Heart left ventricle (tissue), 16 donors: Measurements from ENCODE around the gene CHCHD3. TPM values are rescaled to one million over a fixed set of nuclear protein-coding genes. Genes with fewer than 3 reads are reported as not detected.

Experiments
- ATAC-seq, 4 donors: fragments of 200-7000 bp; cut with Tn5 transposase; one replicate each; pipeline ENCODE4 v1.9.1; 2020 to 2022; ENCODE audit warnings: moderate library complexity in 4 of 4, mild to moderate bottlenecking in 3 of 4, moderate number of reproducible peaks in 1 of 4
- DNase-seq, 5 donors: peaks; one replicate each; pipeline ENCODE4 v3.0.0-alpha.2; 2020
- H3K27ac ChIP-seq, 12 donors: fragments of 200-600 bp; sonication (generic) in 4 of 12; one replicate each; pipeline versions ENCODE4 v1.5.0 to v1.8.0; 2016 to 2022; ENCODE audit warnings: mild to moderate bottlenecking in 2 of 12
- H3K27me3 ChIP-seq, 9 donors: fragments of 200-600 bp; sonication (generic) in 2 of 9; one replicate each; pipeline versions ENCODE4 v1.5.1 to v1.8.0; 2016 to 2022; ENCODE audit warnings: mild to moderate bottlenecking in 3 of 9
- H3K36me3 ChIP-seq, 9 donors: fragments of 200-600 bp; sonication (generic) in 2 of 9; one replicate each; pipeline versions ENCODE4 v1.5.0 to v1.8.0; 2018 to 2022; ENCODE audit warnings: mild to moderate bottlenecking in 2 of 9
- H3K4me1 ChIP-seq, 12 donors: fragments of 200-600 bp; sonication (generic) in 4 of 12; one replicate each; pipeline versions ENCODE4 v1.5.0 to v1.8.0; 2016 to 2022; ENCODE audit warnings: mild to moderate bottlenecking in 3 of 12
- H3K4me3 ChIP-seq, 12 donors: fragments of 200-600 bp; sonication (generic) in 4 of 12; one replicate each; pipeline versions ENCODE4 v1.5.0 to v1.8.0; 2017 to 2022; ENCODE audit warnings: mild to moderate bottlenecking in 9 of 12, moderate library complexity in 4 of 12
- H3K9me3 ChIP-seq, 12 donors: fragments of 200-600 bp; sonication (generic) in 4 of 12; one replicate each; pipeline versions ENCODE4 v1.5.0 to v1.8.0; 2016 to 2022; ENCODE audit warnings: mild to moderate bottlenecking in 1 of 12
- POLR2A ChIP-seq, 2 donors: fragments of 450-650 bp; IDR thresholded peaks; one replicate each; pipeline ENCODE4 v1.6.1; 2017; ENCODE audit warnings: antibody characterized with exemption in 2 of 2, mild to moderate bottlenecking in 2 of 2, moderate library complexity in 2 of 2
- WGBS, 4 donors: extraction: QIAGEN DNeasy Blood & Tissue Kit in 2 of 4; methylation state at CpG; one replicate each; pipeline versions ENCODE4 v1.1.5 to v1.1.7; 2013 to 2018; 5-methylcytosine and 5-hydroxymethylcytosine counted together
- intact Hi-C, 10 donors: fragments of 100-400 bp; cut with DNase I; formaldehyde crosslinking; loops; one replicate each; pipeline versions ENCODE4 v1.11.1 to v1.14.2; 2022
- polyA plus RNA-seq, 2 donors: library from polyadenylated mRNA; stranded (reverse); fragments of 200-250 nt; gene quantifications; one replicate each; pipeline ENCODE4 v1.2.3, GENCODE V29; 2013
- total RNA-seq, 9 donors: library from RNA; depleted of rRNA in 2 of 9; stranded (reverse); fragments of >200 nt in 2 of 9; fragmentation: NEBNext Ultra II Directional in 3 of 9; extraction: Animal tissue kit (Norgen Biotek cat#: 25700) in 3 of 9; gene quantifications; one replicate each; pipeline versions ENCODE4 v1.1.0 to v1.2.4, GENCODE V29; 2016 to 2023
- TF ChIP-seq, protein P1 (sequence below), 12 donors: fragments of 200-600 bp; sonication (generic) in 4 of 12; IDR thresholded peaks; one replicate each; pipeline versions ENCODE4 v1.5.0 to v1.8.0; 2018 to 2022; ENCODE audit warnings: antibody characterized with exemption in 12 of 12, mild to moderate bottlenecking in 5 of 12
- donor health status: ischemic (EF 13 %, LVEDD 7.1; RV severe dilation, severe dysfunction).
- donor health status: healthy with polysubstance abuse.
- donor health status: DM: no; HTN: yes; CAD: no.
- donor health status: DM: no; HTN: no; CAD: no.
- donor health status: ischemic (EF 25% LVEDD 6.9; RV normal size, moderate dysfunction).
- donor health status: ischemic (EF 25% LVEDD 5.7; RV mildly dilated, moderate dysfunction).
- donor health status: healthy.
- donor health status: DM: yes; HTN: yes; CAD: no.
- donor health status: ischemic (EF 35%, LVEDD 5.7; RV mildly dilated, moderate dysfunction).
- donor health status: nonischemic (EF 11% LVEDD 7.7; RV severe dilation, severe dysfunction).
- donor health status: DM: yes; HTN: yes; CAD: no.
- donor health status: PGD.
- donor health status: ischemic (EF 29% LVEDD 5.4; RV normal size, mild dysfunction).
- donor health status: nonischemic (EF 23%, LVEDD 6.1; RV moderate dilation, normal function).

CHCHD3 gene
- total and polyA plus RNA-seq, 11 donors, result 92.9 to 197 (median 176) TPM

DNA sequence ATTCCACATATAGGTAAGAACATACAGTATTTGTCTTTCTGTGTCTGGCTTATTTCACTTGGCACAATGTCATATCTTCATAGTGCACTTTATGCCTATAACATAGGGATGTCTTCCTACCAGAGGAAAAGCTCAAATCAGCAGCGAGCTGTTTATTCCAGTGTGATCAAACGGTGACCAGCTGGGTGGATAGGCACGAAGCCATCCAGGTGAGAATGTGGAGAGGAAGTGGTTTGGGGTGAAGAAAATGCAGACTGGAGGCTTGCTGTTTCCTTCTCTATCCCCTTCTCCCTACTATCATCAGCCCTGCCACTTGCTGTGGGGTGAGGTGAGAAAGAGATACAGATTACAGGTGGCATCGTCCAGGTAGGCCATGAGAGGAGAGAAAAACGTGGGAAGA lies 52.4 kb downstream of the CHCHD3 start:
- peaks cover 0 to 13% (median 3%) of the 10 kb centered on the region in 12 donors for H3K9me3 ChIP-seq

DNA sequence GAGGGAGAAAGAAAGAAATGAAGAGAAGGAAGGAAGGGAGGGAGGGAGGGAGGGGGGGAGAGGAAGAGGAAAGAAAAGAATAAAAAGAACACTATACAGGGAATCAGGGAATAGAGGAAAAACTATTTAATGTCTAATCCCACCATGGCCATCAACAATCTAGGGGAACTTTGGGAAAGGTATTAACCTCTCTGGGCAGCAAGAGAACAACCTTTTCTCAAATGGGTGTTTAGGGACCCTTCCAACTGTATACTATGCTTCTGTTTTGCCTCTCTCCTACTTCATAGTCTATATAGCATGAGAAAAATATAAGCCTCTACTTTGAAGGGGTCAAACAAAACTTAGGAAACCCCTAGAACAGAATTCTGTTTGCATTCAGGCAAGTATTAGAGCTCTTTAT lies 54.5 kb downstream of the CHCHD3 start:
- H3K27me3 ChIP-seq, result no peaks in the 10 kb centered on the region
- peaks cover 0 to 38% (median 16%) of the 10 kb centered on the region in 12 donors for H3K4me1 ChIP-seq
- H3K9me3 ChIP-seq, result peaks cover 0 to 13% (median 3%) of the 10 kb centered on the region in 12 donors
- no peak overlapping the region for H3K4me3 ChIP-seq
- TF ChIP-seq, protein P1, sequence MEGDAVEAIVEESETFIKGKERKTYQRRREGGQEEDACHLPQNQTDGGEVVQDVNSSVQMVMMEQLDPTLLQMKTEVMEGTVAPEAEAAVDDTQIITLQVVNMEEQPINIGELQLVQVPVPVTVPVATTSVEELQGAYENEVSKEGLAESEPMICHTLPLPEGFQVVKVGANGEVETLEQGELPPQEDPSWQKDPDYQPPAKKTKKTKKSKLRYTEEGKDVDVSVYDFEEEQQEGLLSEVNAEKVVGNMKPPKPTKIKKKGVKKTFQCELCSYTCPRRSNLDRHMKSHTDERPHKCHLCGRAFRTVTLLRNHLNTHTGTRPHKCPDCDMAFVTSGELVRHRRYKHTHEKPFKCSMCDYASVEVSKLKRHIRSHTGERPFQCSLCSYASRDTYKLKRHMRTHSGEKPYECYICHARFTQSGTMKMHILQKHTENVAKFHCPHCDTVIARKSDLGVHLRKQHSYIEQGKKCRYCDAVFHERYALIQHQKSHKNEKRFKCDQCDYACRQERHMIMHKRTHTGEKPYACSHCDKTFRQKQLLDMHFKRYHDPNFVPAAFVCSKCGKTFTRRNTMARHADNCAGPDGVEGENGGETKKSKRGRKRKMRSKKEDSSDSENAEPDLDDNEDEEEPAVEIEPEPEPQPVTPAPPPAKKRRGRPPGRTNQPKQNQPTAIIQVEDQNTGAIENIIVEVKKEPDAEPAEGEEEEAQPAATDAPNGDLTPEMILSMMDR (IDR thresholded peaks at IDR 0.05), result no peak
- DNase-seq (no peak), ATAC-seq (no peak)
- H3K27ac ChIP-seq, result no peak overlapping the region
- intact Hi-C loops, result no loop called here
- peaks cover 0 to 2% (median 0%) of the 10 kb centered on the region in 9 donors for H3K36me3 ChIP-seq

More for the DNA sequence above, 52.4 kb downstream of the CHCHD3 start:
- DNase-seq, result no peak
- intact Hi-C loops, result no loop called here
- 49 to 58% (median 52%) methylated on average over 5 of the region's 5 CpGs for WGBS, 4 donors
- no peak overlapping the region for H3K27ac ChIP-seq
- H3K36me3 ChIP-seq, result no peaks in the 10 kb centered on the region
- no peak overlapping the region for H3K4me3 ChIP-seq
- no peak for ATAC-seq
- peaks cover 0 to 26% (median 11%) of the 10 kb centered on the region in 12 donors for H3K4me1 ChIP-seq
- TF ChIP-seq POLR2A (IDR thresholded peaks at IDR 0.05), result no peak
- TF ChIP-seq, protein P1 (IDR thresholded peaks at IDR 0.05), result no peak
- H3K27me3 ChIP-seq, result no peaks in the 10 kb centered on the region

DNA sequence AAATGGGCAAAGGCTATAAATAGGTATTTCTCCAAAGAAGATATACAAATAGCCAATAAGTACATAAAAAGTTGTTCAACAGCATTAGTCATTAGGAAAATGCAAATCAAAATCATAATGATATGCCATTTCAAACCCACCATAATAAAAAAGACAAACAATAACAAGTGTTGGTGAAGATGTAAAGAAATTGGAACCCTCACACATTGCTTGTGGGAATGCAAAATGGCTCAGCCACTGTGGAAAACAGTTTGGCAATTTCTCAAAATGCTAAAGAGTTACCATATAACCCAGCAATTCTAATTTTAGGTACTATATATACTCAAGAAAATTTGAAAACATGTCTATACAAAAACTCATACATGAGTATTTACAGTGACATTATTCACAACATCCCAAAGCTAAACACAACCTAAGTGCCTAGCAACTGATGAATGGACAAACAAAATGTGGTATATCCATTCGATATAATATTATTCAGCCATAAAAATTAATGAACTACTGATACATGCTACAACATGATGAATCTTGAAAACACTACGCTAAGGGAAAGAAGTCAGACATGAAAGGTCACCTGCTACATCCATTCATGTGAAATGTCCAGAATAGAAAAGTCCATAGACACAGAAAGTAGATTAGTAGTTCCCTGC lies 55.6 kb downstream of the CHCHD3 start:
- no peak overlapping the region for H3K27ac ChIP-seq
- peaks cover 0 to 38% (median 16%) of the 10 kb centered on the region in 12 donors for H3K4me1 ChIP-seq
- H3K36me3 ChIP-seq, result peaks cover 0 to 12% (median 0%) of the 10 kb centered on the region in 9 donors
- ATAC-seq (no peak), DNase-seq (no peak)
- TF ChIP-seq POLR2A (IDR thresholded peaks at IDR 0.05), result no peak
- TF ChIP-seq, protein P1 (IDR thresholded peaks at IDR 0.05), result no peak
- intact Hi-C loops, result no loop called here
- H3K9me3 ChIP-seq, result peaks cover 0 to 13% (median 3%) of the 10 kb centered on the region in 12 donors
- H3K27me3 ChIP-seq, result no peaks in the 10 kb centered on the region
- H3K4me3 ChIP-seq, result no peak overlapping the region
- WGBS, 4 donors, result 97 to 98% (median 98%) methylated on average over 2 of the region's 2 CpGs

DNA sequence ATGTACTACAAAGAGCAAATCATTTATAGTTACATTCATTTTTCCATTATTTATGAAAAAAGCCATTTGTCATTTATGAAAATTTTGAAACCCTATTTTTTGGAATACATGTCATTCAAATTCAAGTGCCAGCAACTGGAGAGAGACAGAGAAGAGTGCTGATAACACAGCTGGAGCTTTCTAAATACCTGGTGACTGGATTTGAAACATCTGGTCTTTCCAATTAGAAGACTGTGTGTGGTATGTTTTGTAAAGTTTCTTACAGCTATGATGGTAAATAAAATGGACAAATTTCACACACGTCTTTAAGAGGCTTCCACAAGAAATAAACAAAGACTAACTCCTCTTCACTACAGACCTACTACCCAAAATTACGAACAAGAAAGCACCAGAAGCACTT lies 56.8 kb downstream of the CHCHD3 start:
- 84 to 94% (median 88%) methylated on average over 2 of the region's 2 CpGs for WGBS, 4 donors
- peaks cover 0 to 25% (median 14%) of the 10 kb centered on the region in 12 donors for H3K4me1 ChIP-seq
- peaks cover 0 to 15% (median 3%) of the 10 kb centered on the region in 9 donors for H3K36me3 ChIP-seq
- DNase-seq (no peak), ATAC-seq (no peak)
- H3K27me3 ChIP-seq, result no peaks in the 10 kb centered on the region
- no peak overlapping the region for H3K27ac ChIP-seq
- H3K9me3 ChIP-seq, result peaks cover 0 to 13% (median 3%) of the 10 kb centered on the region in 12 donors
- intact Hi-C loops, result no loop called here
- TF ChIP-seq, protein P1 (IDR thresholded peaks at IDR 0.05), result no peak
- no peak for TF ChIP-seq POLR2A (IDR thresholded peaks at IDR 0.05)
- H3K4me3 ChIP-seq, result no peak overlapping the region
